ENCODE results near the gene DPYD.

The DPYD gene

DNA sequence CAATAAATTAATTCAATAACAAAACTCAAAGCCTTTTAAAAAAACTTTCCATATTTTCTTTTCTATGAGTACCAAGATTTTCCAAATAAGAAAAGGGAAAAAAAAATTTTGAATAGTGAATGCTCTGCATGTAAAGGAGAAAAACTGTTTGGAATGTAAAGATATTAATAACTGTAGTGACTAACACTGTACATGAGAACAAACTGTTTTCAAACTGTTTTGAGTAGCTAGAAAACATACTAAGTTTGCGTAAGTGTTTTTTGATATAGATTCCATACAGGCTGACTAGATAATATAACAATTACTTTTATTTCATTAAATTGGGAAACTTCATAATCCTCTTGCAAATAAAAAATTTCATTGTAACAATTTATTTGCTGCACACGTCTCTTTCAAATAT is 150.5 kb downstream of the DPYD start:
- no peaks in the 10 kb centered on the region for H3K4me1 ChIP-seq (ENCODE audit: insufficient read depth, insufficient read length)
- DNase-seq (ENCODE audit: low read depth, low spot score), result no peak
- H3K9ac ChIP-seq (ENCODE audit: insufficient read length, low read depth), result no peak overlapping the region
- TF ChIP-seq ZNF274 (IDR thresholded peaks at IDR 0.05; ENCODE audit: low read depth, low read length) (no peak), SUZ12 (IDR thresholded peaks at IDR 0.05; ENCODE audit: extremely low read depth, insufficient read depth, insufficient read length) (no peak), YY1 (IDR thresholded peaks at IDR 0.05; ENCODE audit: insufficient read depth, insufficient read length) (no peak)
- H3K27me3 ChIP-seq (ENCODE audit: insufficient read depth, insufficient read length), result no peaks in the 10 kb centered on the region
- no peaks in the 10 kb centered on the region; the same call in 1 of the 2 replicates for H3K9me3 ChIP-seq (ENCODE audit: insufficient read depth, low read length)
- H3K36me3 ChIP-seq (ENCODE audit: insufficient read depth, insufficient read length, low read length), result no peaks in the 10 kb centered on the region
- no peak overlapping the region for H3K4me3 ChIP-seq (ENCODE audit: insufficient read length, low read depth)

DNA sequence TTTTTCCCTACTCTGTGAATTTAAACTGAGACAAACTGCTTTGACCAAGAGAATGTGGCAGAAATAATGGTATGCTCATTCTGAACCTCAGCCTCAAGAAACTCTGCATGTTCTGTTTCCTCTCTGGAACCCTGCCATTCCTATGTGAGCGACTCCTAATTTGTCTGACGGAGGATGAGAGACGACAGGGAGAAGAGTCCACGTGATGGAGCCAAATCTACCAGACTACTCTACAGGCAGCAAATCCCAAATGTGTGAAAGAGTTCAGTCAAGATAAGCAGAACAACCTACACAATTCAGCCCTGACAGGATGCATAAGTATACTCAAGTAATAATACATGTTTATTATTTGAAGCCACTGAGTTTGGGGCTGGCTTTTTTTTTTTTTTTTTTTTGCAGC is 153.5 kb downstream of the DPYD start:
- TF ChIP-seq SUZ12 (IDR thresholded peaks at IDR 0.05; ENCODE audit: extremely low read depth, insufficient read depth, insufficient read length), result no peak
- no peak for TF ChIP-seq ZNF274 (IDR thresholded peaks at IDR 0.05; ENCODE audit: low read depth, low read length)
- no peak for TF ChIP-seq YY1 (IDR thresholded peaks at IDR 0.05; ENCODE audit: insufficient read depth, insufficient read length)
- no peak overlapping the region for H3K9ac ChIP-seq (ENCODE audit: insufficient read length, low read depth)
- H3K4me1 ChIP-seq (ENCODE audit: insufficient read depth, insufficient read length), result no peaks in the 10 kb centered on the region
- H3K36me3 ChIP-seq (ENCODE audit: insufficient read depth, insufficient read length, low read length), result no peaks in the 10 kb centered on the region
- no peaks in the 10 kb centered on the region for H3K27me3 ChIP-seq (ENCODE audit: insufficient read depth, insufficient read length)
- H3K9me3 ChIP-seq (ENCODE audit: insufficient read depth, low read length), result no peaks in the 10 kb centered on the region
- no peak for DNase-seq (ENCODE audit: low read depth, low spot score)
- H3K4me3 ChIP-seq (ENCODE audit: insufficient read length, low read depth), result no peak overlapping the region

DNA sequence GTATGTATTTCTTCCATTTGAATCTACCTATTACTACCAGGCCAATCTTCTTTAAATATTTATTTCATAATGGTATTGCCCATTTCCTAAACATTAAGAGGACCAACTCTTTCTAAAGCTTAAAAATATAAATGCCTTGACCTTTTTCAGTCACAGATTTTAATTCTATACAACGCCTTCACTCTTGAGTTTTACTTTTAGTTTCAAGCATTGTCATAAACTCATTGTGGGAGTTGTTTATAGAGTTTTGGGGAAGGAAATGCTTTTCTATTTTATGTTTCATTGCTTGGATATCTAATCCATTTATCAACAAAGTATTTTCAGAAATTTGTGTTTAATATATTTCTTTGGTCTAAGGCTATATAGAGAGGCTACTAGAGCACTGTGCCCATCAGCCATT is 155.8 kb downstream of the DPYD start:
- no peak overlapping the region for H3K4me3 ChIP-seq (ENCODE audit: insufficient read length, low read depth)
- no peaks in the 10 kb centered on the region for H3K27me3 ChIP-seq (ENCODE audit: insufficient read depth, insufficient read length)
- TF ChIP-seq SUZ12 (IDR thresholded peaks at IDR 0.05; ENCODE audit: extremely low read depth, insufficient read depth, insufficient read length) (no peak), YY1 (IDR thresholded peaks at IDR 0.05; ENCODE audit: insufficient read depth, insufficient read length) (no peak), ZNF274 (IDR thresholded peaks at IDR 0.05; ENCODE audit: low read depth, low read length) (no peak)
- H3K36me3 ChIP-seq (ENCODE audit: insufficient read depth, insufficient read length, low read length), result no peaks in the 10 kb centered on the region
- H3K4me1 ChIP-seq (ENCODE audit: insufficient read depth, insufficient read length), result no peaks in the 10 kb centered on the region
- H3K9ac ChIP-seq (ENCODE audit: insufficient read length, low read depth), result no peak overlapping the region
- H3K9me3 ChIP-seq (ENCODE audit: insufficient read depth, low read length), result 0 out of 2 replicates have a peak, but pooled peaks cover 6% of the 10 kb centered on the region
- DNase-seq (ENCODE audit: low read depth, low spot score), result no peak

DNA sequence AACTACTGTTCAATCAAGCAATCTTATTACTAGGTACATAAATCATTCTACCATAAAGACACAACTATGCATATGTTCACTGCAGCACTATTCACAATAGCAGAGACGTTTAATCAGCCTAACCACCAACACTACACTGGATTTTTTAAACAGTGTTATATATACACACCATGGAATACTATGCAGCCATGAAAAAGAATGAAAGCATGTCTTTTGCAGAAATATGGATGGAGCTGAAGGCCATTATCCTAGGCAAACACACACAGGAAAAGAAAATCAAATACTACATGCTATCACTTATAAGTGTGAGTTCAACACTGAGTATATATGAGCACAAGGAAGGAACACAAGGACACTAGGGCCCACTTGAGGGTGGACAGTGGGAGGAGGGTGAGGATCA is 159.2 kb downstream of the DPYD start:
- Histone ChIP-seq H3K9me3 (ENCODE audit: insufficient read depth, low read length) (0 out of 2 replicates have a peak, but pooled peaks cover 6% of the 10 kb centered on the region), H3K27me3 (ENCODE audit: insufficient read depth, insufficient read length) (no peaks in the 10 kb centered on the region), H3K9ac (ENCODE audit: insufficient read length, low read depth) (no peak overlapping the region), H3K4me1 (ENCODE audit: insufficient read depth, insufficient read length) (no peaks in the 10 kb centered on the region), H3K36me3 (ENCODE audit: insufficient read depth, insufficient read length, low read length) (no peaks in the 10 kb centered on the region), H3K4me3 (ENCODE audit: insufficient read length, low read depth) (no peak overlapping the region)
- TF ChIP-seq YY1 (IDR thresholded peaks at IDR 0.05; ENCODE audit: insufficient read depth, insufficient read length) (no peak), ZNF274 (IDR thresholded peaks at IDR 0.05; ENCODE audit: low read depth, low read length) (no peak), SUZ12 (IDR thresholded peaks at IDR 0.05; ENCODE audit: extremely low read depth, insufficient read depth, insufficient read length) (no peak)
- no peak for DNase-seq (ENCODE audit: low read depth, low spot score)

DNA sequence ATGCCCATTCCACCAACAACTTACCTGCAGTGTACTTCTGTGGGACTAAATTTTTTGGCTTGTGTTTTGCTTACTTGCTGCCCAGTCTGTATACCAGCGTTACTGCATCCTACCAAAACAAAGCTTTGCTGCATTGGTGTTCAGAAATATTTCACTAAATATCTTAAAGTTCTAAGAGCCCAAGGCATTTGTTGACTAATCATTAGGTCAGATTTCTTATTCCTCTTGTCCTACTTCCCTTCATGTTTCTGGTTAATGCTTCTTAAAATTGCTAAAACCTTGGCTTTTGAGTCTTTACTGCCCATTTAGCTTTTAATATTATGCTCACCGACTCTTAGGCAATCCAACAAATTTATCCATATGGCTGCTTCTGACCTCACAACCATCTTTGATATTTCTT is 161.8 kb downstream of the DPYD start:
- Histone ChIP-seq H3K27me3 (ENCODE audit: insufficient read depth, insufficient read length) (no peaks in the 10 kb centered on the region), H3K4me3 (ENCODE audit: insufficient read length, low read depth) (no peak overlapping the region), H3K9me3 (ENCODE audit: insufficient read depth, low read length) (0 out of 2 replicates have a peak, but pooled peaks cover 6% of the 10 kb centered on the region), H3K4me1 (ENCODE audit: insufficient read depth, insufficient read length) (no peaks in the 10 kb centered on the region), H3K9ac (ENCODE audit: insufficient read length, low read depth) (no peak overlapping the region), H3K36me3 (ENCODE audit: insufficient read depth, insufficient read length, low read length) (no peaks in the 10 kb centered on the region)
- no peak for DNase-seq (ENCODE audit: low read depth, low spot score)
- no peak for TF ChIP-seq SUZ12 (IDR thresholded peaks at IDR 0.05; ENCODE audit: extremely low read depth, insufficient read depth, insufficient read length)
- no peak for TF ChIP-seq YY1 (IDR thresholded peaks at IDR 0.05; ENCODE audit: insufficient read depth, insufficient read length)

DNA sequence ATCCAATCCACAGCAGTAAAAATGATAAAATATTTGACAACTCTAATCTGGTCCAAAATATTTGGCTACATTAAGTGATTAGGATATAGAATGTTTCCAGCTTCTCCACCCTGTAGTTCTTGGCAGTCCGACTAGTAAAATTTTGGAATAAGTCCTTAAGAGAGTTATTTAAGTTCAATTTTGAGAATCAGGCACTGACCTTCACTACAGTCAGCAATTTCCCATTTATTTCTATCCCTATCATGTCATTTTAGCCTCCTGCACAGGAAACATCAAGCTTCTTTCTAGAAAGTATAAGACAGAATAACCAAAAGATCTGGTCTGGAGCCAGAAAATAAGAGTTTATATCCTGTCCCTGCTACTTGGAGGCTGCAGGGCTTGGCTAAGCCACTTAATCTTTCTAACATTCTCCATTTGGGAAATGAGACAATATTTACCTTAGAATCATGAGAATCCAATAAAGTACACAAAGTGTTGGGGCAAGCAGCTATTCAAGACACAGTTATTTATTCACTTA is 162.2 kb downstream of the DPYD start:
- Histone ChIP-seq H3K4me1 (ENCODE audit: insufficient read depth, insufficient read length) (no peaks in the 10 kb centered on the region), H3K27me3 (ENCODE audit: insufficient read depth, insufficient read length) (no peaks in the 10 kb centered on the region), H3K4me3 (ENCODE audit: insufficient read length, low read depth) (no peak overlapping the region), H3K9ac (ENCODE audit: insufficient read length, low read depth) (no peak overlapping the region), H3K9me3 (ENCODE audit: insufficient read depth, low read length) (0 out of 2 replicates have a peak, but pooled peaks cover 6% of the 10 kb centered on the region), H3K36me3 (ENCODE audit: insufficient read depth, insufficient read length, low read length) (no peaks in the 10 kb centered on the region)
- DNase-seq (ENCODE audit: low read depth, low spot score), result no peak
- TF ChIP-seq SUZ12 (IDR thresholded peaks at IDR 0.05; ENCODE audit: extremely low read depth, insufficient read depth, insufficient read length), result no peak

DNA sequence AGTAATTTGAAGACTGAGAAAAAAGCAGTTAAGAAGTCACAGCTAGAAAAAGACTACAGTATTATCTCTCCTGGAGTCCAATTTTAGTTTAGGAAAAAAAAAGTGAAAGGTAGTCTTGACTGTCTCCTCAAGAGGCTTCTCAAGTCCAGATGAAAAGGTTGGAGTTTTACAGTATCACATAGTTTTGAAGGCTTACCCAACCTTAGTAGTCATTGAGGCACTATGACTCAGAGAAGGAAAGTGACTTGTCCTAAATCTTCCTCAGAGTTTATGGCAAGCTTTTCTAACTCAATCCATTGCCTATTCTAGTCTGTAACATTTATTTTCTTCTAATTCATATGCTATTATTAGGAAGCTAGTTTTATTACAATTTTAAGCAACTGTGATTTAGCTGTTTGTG is 174.9 kb downstream of the DPYD start:
- DNase-seq (ENCODE audit: low read depth, low spot score), result no peak
- no peak for TF ChIP-seq YY1 (IDR thresholded peaks at IDR 0.05; ENCODE audit: insufficient read depth, insufficient read length)
- no peak for TF ChIP-seq ZNF274 (IDR thresholded peaks at IDR 0.05; ENCODE audit: low read depth, low read length)
- no peak for TF ChIP-seq SUZ12 (IDR thresholded peaks at IDR 0.05; ENCODE audit: extremely low read depth, insufficient read depth, insufficient read length)

More for the DNA sequence above, 174.9 kb downstream of the DPYD start:
- no peaks in the 10 kb centered on the region for H3K9me3 ChIP-seq (ENCODE audit: insufficient read depth, low read length)
- H3K4me3 ChIP-seq (ENCODE audit: insufficient read length, low read depth), result no peak overlapping the region
- no peak overlapping the region for H3K9ac ChIP-seq (ENCODE audit: insufficient read length, low read depth)
- no peaks in the 10 kb centered on the region for H3K27me3 ChIP-seq (ENCODE audit: insufficient read depth, insufficient read length)
- H3K4me1 ChIP-seq (ENCODE audit: insufficient read depth, insufficient read length), result no peaks in the 10 kb centered on the region
- no peaks in the 10 kb centered on the region for H3K36me3 ChIP-seq (ENCODE audit: insufficient read depth, insufficient read length, low read length)
